Activated CD4-positive, alpha-beta T cell treated with anti-CD3 and anti-CD28 coated beads, Interleukin-2, amount 10 ng/mL, durations not matched to agents 24 days and 14 days (primary cell): Measurements from ENCODE around the gene MRPL36. TPM values are rescaled to one million over a fixed set of nuclear protein-coding genes. Genes with fewer than 3 reads are reported as not detected.
"Not testable (repeated sequence)": the region's sequence is repeated elsewhere in the genome, so short reads cannot be mapped to it uniquely, and the experiment has no call there.

ENCODE experiments used
- DNase-seq: peaks from one replicate; pipeline ENCODE4 v3.0.0; 2022
- H3K27ac Mint-ChIP-seq: one replicate; pipeline ENCODE4 v1.8.0; 2022; ENCODE audit warnings: mild to moderate bottlenecking, mixed read lengths
- H3K27me3 Mint-ChIP-seq: one replicate; pipeline ENCODE4 v1.8.0; 2022; ENCODE audit warnings: mixed read lengths
- H3K36me3 Mint-ChIP-seq: one replicate; pipeline ENCODE4 v1.8.0; 2022; ENCODE audit warnings: low read depth, mild to moderate bottlenecking, mixed read lengths
- H3K4me1 Mint-ChIP-seq: one replicate; pipeline ENCODE4 v1.8.0; 2021; ENCODE audit warnings: mixed read lengths
- H3K4me3 Mint-ChIP-seq: one replicate; pipeline ENCODE4 v1.8.0; 2022; ENCODE audit warnings: mild to moderate bottlenecking, moderate library complexity, mixed read lengths
- H3K9me3 Mint-ChIP-seq: one replicate; pipeline ENCODE4 v1.8.0; 2021; ENCODE audit warnings: mixed read lengths
- intact Hi-C: fragments of 100-400 bp; cut with micrococcal nuclease; formaldehyde crosslinking; loops from one replicate; pipeline ENCODE4 v1.15.1; 2023
- total RNA-seq: library from RNA; stranded (reverse); gene quantifications from 2 replicates; pipeline ENCODE4 v1.2.3, GENCODE V29; 2022

MRPL36 gene
- total RNA-seq, 1 donor from 2014 or later = 107 TPM

GRCh38 chr5:1801222-1801966, 1.8 kb upstream of the MRPL36 start, which contains the start of gene NDUFS6:
Gene NDUFS6 (plus strand): TSS chr5:1801407. CDS start chr5:1801418, 11 bp downstream.
- Mint-ChIP-seq H3K27me3 (no peaks in the 10 kb centered on the region), H3K9me3 (no peaks in the 10 kb centered on the region), H3K4me1 (peaks cover 40% of the 10 kb centered on the region), H3K27ac (peak within 1 kb of the TSS; percentile 93), H3K4me3 (peak within 1 kb of the TSS; percentile 90), H3K36me3 (peaks cover 61% of the 10 kb centered on the region)
- DNase-seq = peak; percentile 95
- intact Hi-C loops = loop anchor here (1.0 to 5.0 kb wide), 2 partner anchors 8 to 39 kb away; no protein-coding TSS in a partner anchor

- H3K4me3 Mint-ChIP-seq = peak overlapping the region; percentile 90
- intact Hi-C loops = loop anchor here (1.0 to 5.0 kb wide), 2 partner anchors 7 to 38 kb away; no protein-coding TSS in a partner anchor
- peaks cover 59% of the 10 kb centered on the region for H3K36me3 Mint-ChIP-seq
- peak; percentile 80 for DNase-seq
- H3K9me3 Mint-ChIP-seq = no peaks in the 10 kb centered on the region
- H3K4me1 Mint-ChIP-seq = peaks cover 44% of the 10 kb centered on the region
- H3K27ac Mint-ChIP-seq = peak overlapping the region; percentile 93
- no peaks in the 10 kb centered on the region for H3K27me3 Mint-ChIP-seq
Observed at GRCh38 chr5:1800472-1801221, 1.0 kb upstream of the MRPL36 start.

- peaks cover 52% of the 10 kb centered on the region for H3K36me3 Mint-ChIP-seq
- H3K4me1 Mint-ChIP-seq = peaks cover 52% of the 10 kb centered on the region
- peak overlapping the region; percentile 90 for H3K4me3 Mint-ChIP-seq
- peak; percentile 82 for DNase-seq
- no peaks in the 10 kb centered on the region for H3K9me3 Mint-ChIP-seq
- peak overlapping the region; percentile 85 for H3K27ac Mint-ChIP-seq
- intact Hi-C loops = loop anchor here (2.0 to 10.0 kb wide), 3 partner anchors 274 to 484 kb away; partner anchors contain the start of genes CLPTM1L and LPCAT1
- H3K27me3 Mint-ChIP-seq = no peaks in the 10 kb centered on the region
Observed at GRCh38 chr5:1799110-1799601, 481 bp downstream of the MRPL36 start.

- peak overlapping the region; percentile 90 for H3K4me3 Mint-ChIP-seq
- peak overlapping the region; percentile 85 for H3K27ac Mint-ChIP-seq
- not testable (repeated sequence) for DNase-seq, H3K9me3 Mint-ChIP-seq, H3K27me3 Mint-ChIP-seq
- H3K4me1 Mint-ChIP-seq = peaks cover 52% of the 10 kb centered on the region
- intact Hi-C loops = loop anchor here (2.0 to 10.0 kb wide), 3 partner anchors 274 to 484 kb away; partner anchors contain the start of genes CLPTM1L and LPCAT1
- peaks cover 47% of the 10 kb centered on the region for H3K36me3 Mint-ChIP-seq
Observed at GRCh38 chr5:1798589-1798988, 1.0 kb downstream of the MRPL36 start.

GRCh38 chr5:1797855-1798254, 1.8 kb downstream of the MRPL36 start:
- Mint-ChIP-seq H3K27me3 (no peaks in the 10 kb centered on the region), H3K36me3 (peaks cover 44% of the 10 kb centered on the region), H3K4me3 (peak overlapping the region; percentile 51), H3K4me1 (peaks cover 53% of the 10 kb centered on the region), H3K9me3 (no peaks in the 10 kb centered on the region), H3K27ac (no peak overlapping the region)
- intact Hi-C loops = loop anchor here (2.0 to 10.0 kb wide), 3 partner anchors 273 to 483 kb away; partner anchors contain the start of genes CLPTM1L and LPCAT1
- DNase-seq = no peak

GRCh38 chr5:1797103-1797800, 2.4 kb downstream of the MRPL36 start:
- no peak overlapping the region for H3K27ac Mint-ChIP-seq
- intact Hi-C loops = loop anchor here (10.0 kb wide), 2 partner anchors 272 to 482 kb away; partner anchors contain the start of gene LPCAT1
- peaks cover 53% of the 10 kb centered on the region for H3K4me1 Mint-ChIP-seq
- H3K27me3 Mint-ChIP-seq = no peaks in the 10 kb centered on the region
- H3K4me3 Mint-ChIP-seq = peak overlapping the region; percentile 51
- no peak for DNase-seq
- no peaks in the 10 kb centered on the region for H3K9me3 Mint-ChIP-seq
- peaks cover 44% of the 10 kb centered on the region for H3K36me3 Mint-ChIP-seq

GRCh38 chr5:1796371-1797102, 3.1 kb downstream of the MRPL36 start:
- Mint-ChIP-seq H3K9me3 (no peaks in the 10 kb centered on the region), H3K4me3 (peak overlapping the region; percentile 18), H3K27ac (peak overlapping the region; percentile 66), H3K36me3 (peaks cover 41% of the 10 kb centered on the region), H3K4me1 (peaks cover 55% of the 10 kb centered on the region), H3K27me3 (no peaks in the 10 kb centered on the region)
- intact Hi-C loops = loop anchor here (10.0 kb wide), 2 partner anchors 272 to 482 kb away; partner anchors contain the start of gene LPCAT1
- no peak for DNase-seq

GRCh38 chr5:1795931-1796330, 3.7 kb downstream of the MRPL36 start:
- Mint-ChIP-seq H3K4me3 (no peak overlapping the region), H3K27ac (no peak overlapping the region), H3K27me3 (no peaks in the 10 kb centered on the region), H3K4me1 (peaks cover 60% of the 10 kb centered on the region), H3K36me3 (peaks cover 41% of the 10 kb centered on the region), H3K9me3 (no peaks in the 10 kb centered on the region)
- DNase-seq = no peak
- intact Hi-C loops = loop anchor here (10.0 kb wide), 2 partner anchors 271 to 481 kb away; partner anchors contain the start of gene LPCAT1

GRCh38 chr5:1795506-1795905, 4.1 kb downstream of the MRPL36 start:
- H3K9me3 Mint-ChIP-seq = no peaks in the 10 kb centered on the region
- H3K4me3 Mint-ChIP-seq = peak overlapping the region; percentile 41
- H3K27me3 Mint-ChIP-seq = no peaks in the 10 kb centered on the region
- H3K36me3 Mint-ChIP-seq = peaks cover 41% of the 10 kb centered on the region
- DNase-seq = no peak
- peaks cover 62% of the 10 kb centered on the region for H3K4me1 Mint-ChIP-seq
- peak overlapping the region; percentile 35 for H3K27ac Mint-ChIP-seq
- intact Hi-C loops = loop anchor here (10.0 kb wide), 2 partner anchors 271 to 481 kb away; partner anchors contain the start of gene LPCAT1

- H3K27me3 Mint-ChIP-seq = no peaks in the 10 kb centered on the region
- peak overlapping the region; percentile 97 for H3K27ac Mint-ChIP-seq
- intact Hi-C loops = loop anchor here (5.0 to 10.0 kb wide), 4 partner anchors 58 to 688 kb away; partner anchors contain the start of gene LPCAT1
- no peak for DNase-seq
- H3K4me1 Mint-ChIP-seq = peaks cover 65% of the 10 kb centered on the region
- no peaks in the 10 kb centered on the region for H3K9me3 Mint-ChIP-seq
- H3K4me3 Mint-ChIP-seq = peak overlapping the region; percentile 41
- H3K36me3 Mint-ChIP-seq = peaks cover 41% of the 10 kb centered on the region
Observed at GRCh38 chr5:1794901-1795290, 4.7 kb downstream of the MRPL36 start.

GRCh38 chr5:1793966-1794900, 5.4 kb downstream of the MRPL36 start:
- Mint-ChIP-seq H3K9me3 (no peaks in the 10 kb centered on the region), H3K27ac (peak overlapping the region; percentile 97), H3K4me1 (peaks cover 71% of the 10 kb centered on the region), H3K4me3 (peak overlapping the region; percentile 86), H3K36me3 (peaks cover 39% of the 10 kb centered on the region), H3K27me3 (no peaks in the 10 kb centered on the region)
- DNase-seq = no peak
- intact Hi-C loops = loop anchor here (1.0 to 10.0 kb wide), 5 partner anchors 7 to 687 kb away; partner anchors contain the start of genes LPCAT1 and NDUFS6
